Cardiac muscle cell (in vitro differentiated cells and primary cell): ENCODE measurements around the gene LAMB4. TPM values are rescaled to one million over a fixed set of nuclear protein-coding genes. Genes with fewer than 3 reads are reported as not detected.

Experiments
- DNase-seq, 2 donors: peaks; one replicate each; pipeline versions ENCODE4 v3.0.0 to v3.0.0-alpha.2; 2010 to 2017; ENCODE audit warnings: low read depth in 1 of 2, low spot score in 1 of 2
- H3K27ac ChIP-seq: fragments of 200-600 bp; sonication (generic); 2 replicates; pipeline ENCODE4 v1.5.1; 2016
- H3K27me3 ChIP-seq: fragments of 200-600 bp; sonication (generic); 2 replicates; pipeline ENCODE4 v1.6.0; 2016; ENCODE audit warnings: control low read depth
- H3K36me3 ChIP-seq: fragments of 200-600 bp; sonication (generic); 2 replicates; pipeline ENCODE4 v1.5.1; 2016; ENCODE audit warnings: control low read depth
- H3K4me1 ChIP-seq: fragments of 200-600 bp; sonication (generic); 2 replicates; pipeline ENCODE4 v1.8.1; 2017; ENCODE audit warnings: low read depth, mild to moderate bottlenecking, mixed run types
- H3K4me3 ChIP-seq: fragments of 200-600 bp; sonication (generic); 2 replicates; pipeline ENCODE4 v1.5.1; 2016; ENCODE audit warnings: mild to moderate bottlenecking
- H3K9me3 ChIP-seq: fragments of 200-600 bp; sonication (generic); 2 replicates; pipeline ENCODE4 v1.5.1; 2017; ENCODE audit warnings: low read depth, mild to moderate bottlenecking, control low read depth
- polyA plus RNA-seq: library from polyadenylated mRNA; unstranded; fragments of >200 nt; fragmentation: Nextera tagmentation; extraction: Ambion mirVana; gene quantifications from 2 replicates; pipeline ENCODE4 v1.2.1, GENCODE V29; 2016
- total RNA-seq: library from RNA; depleted of rRNA; stranded (reverse); fragments of >200 nt; gene quantifications from 2 replicates; pipeline ENCODE4 v1.2.3, GENCODE V29; 2016
- TF ChIP-seq, protein P1 (sequence below): IDR thresholded peaks from 2 replicates; pipeline ENCODE4 v1.5.1; 2012; ENCODE audit warnings: low read depth, mild to moderate bottlenecking, low read length

LAMB4 gene
- total and polyA plus RNA-seq, 2 experiments from 2014 or later: not detected

DNA sequence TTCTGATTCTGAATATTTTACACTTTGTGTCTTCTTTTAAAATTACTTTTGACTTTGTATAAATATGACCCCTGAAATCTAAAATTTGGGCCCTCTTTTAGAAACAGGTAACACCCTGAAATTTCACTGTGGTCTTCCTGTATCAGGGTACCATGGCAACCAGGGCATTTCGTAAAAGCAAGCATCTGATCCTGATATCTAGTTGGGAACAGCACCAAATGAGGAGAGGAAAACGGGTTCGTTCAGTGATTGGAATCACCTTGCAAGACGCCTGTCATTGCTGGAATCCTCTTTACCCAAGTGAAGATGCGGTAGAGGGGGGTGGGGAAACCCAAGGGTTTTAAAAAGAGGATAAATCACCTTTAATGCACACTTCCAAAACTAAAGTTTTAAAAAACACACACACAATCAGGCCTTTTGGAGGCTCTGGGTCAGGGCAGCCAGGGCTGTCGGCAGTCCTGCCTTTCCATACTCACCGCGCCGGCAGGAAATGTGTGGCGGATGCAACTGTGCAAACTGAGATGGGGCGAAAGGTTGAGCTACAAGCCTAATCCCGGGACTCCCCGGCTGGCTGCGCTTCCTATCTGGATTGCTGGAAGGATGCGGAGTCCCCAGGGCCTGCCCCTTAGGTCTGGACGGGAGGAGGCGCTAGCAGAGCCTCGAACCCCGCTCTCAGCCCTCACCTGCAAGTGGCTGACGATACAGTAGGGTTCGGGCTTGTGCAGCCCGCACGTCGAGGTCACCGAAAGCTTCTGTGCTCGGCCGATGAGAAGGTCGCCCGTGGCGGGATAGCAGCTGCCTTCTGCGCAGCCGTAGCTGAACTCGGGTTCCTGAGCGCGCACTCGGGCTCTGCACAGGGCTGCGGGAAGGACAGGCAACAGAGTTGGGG, 129.0 kb downstream of the LAMB4 start:
- H3K4me3 ChIP-seq: peak overlapping the region; percentile 56
- peaks cover 7% of the 10 kb centered on the region for H3K4me1 ChIP-seq
- no peaks in the 10 kb centered on the region for H3K36me3 ChIP-seq
- H3K27me3 ChIP-seq: peaks cover 56% of the 10 kb centered on the region
- TF ChIP-seq, protein P1, sequence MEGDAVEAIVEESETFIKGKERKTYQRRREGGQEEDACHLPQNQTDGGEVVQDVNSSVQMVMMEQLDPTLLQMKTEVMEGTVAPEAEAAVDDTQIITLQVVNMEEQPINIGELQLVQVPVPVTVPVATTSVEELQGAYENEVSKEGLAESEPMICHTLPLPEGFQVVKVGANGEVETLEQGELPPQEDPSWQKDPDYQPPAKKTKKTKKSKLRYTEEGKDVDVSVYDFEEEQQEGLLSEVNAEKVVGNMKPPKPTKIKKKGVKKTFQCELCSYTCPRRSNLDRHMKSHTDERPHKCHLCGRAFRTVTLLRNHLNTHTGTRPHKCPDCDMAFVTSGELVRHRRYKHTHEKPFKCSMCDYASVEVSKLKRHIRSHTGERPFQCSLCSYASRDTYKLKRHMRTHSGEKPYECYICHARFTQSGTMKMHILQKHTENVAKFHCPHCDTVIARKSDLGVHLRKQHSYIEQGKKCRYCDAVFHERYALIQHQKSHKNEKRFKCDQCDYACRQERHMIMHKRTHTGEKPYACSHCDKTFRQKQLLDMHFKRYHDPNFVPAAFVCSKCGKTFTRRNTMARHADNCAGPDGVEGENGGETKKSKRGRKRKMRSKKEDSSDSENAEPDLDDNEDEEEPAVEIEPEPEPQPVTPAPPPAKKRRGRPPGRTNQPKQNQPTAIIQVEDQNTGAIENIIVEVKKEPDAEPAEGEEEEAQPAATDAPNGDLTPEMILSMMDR: peak; percentile 30
- H3K27ac ChIP-seq: no peak overlapping the region
- DNase-seq: peak; percentile 30 to 77
- no peaks in the 10 kb centered on the region for H3K9me3 ChIP-seq

DNA sequence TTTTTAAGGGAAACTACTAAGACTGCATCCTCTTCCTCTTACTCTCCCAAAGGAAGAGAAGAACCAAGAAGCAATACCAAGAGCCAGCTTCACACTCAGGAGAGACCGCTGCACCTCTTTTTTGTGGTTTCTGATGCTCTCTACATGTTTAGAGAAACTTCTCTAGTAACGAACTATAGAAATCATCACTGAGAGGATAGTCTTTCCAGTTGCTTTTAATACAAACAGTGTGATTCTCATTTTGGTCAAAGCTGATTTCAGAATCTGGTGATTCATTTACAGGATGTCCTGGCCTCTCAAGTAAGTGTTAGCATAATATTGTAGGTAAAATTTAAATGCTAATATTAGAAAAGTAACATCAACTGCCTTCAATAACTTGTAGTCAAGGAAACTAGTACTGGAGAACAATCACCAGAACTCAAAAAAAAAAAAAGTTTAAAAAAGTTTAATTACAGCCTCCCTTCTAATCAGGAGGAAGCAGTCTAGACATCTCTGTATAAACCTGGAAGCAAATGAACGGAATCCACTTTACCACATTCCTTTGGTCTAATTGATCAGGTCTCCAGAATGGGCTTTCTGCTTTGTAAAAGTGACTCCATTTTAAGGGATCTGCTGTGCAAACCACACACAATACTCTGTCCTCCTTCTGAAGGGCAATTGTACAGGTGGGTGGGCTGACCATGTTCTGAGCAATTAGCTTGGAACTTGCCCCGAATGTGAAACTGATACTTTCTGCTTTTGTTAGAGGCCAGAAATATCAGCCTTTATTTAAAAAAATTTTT, 130.2 kb downstream of the LAMB4 start:
- DNase-seq: no peak
- TF ChIP-seq, protein P1: no peak
- Histone ChIP-seq H3K36me3 (no peaks in the 10 kb centered on the region), H3K9me3 (no peaks in the 10 kb centered on the region), H3K4me3 (no peak overlapping the region), H3K4me1 (peaks cover 17% of the 10 kb centered on the region), H3K27ac (no peak overlapping the region), H3K27me3 (peaks cover 45% of the 10 kb centered on the region)

DNA sequence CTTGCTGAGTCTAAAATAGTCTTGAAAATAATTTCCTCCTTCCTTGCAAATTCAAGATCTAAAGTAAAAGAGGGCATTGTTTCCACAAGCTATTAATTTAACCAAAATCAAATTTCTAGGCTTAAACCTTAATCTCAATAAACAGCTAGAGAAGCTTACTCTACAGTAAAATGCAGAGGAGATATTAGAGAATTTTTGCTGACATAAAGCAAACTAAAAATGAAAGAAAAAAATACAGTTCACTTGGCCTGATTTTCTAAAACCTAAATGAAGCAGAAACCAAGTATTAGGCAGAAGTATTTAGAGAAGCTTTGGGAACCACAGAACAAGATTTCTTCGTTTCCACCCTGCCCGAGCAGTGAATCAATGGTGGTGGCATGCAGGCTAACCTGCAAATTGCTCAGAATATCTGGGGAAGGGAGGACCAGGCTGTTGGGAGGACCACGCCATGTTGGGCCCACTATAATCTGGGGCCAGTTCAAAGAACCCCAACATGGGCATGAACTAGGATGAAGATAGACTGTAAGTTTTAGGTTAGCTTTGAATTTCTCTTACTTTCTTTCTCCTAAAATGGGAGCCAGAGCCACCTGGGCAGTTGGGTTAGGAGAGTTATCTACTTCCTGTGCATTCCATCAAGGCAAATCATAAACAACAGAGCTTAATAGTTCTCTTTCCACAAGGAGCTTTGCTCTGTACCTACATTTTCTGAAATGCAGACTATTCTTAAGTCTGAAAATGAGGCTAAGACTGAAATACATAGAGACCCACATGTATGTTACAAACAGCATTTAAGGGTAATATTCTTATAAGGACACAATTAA, 131.3 kb downstream of the LAMB4 start:
- H3K36me3 ChIP-seq: no peaks in the 10 kb centered on the region
- peaks cover 34% of the 10 kb centered on the region for H3K27me3 ChIP-seq

DNA sequence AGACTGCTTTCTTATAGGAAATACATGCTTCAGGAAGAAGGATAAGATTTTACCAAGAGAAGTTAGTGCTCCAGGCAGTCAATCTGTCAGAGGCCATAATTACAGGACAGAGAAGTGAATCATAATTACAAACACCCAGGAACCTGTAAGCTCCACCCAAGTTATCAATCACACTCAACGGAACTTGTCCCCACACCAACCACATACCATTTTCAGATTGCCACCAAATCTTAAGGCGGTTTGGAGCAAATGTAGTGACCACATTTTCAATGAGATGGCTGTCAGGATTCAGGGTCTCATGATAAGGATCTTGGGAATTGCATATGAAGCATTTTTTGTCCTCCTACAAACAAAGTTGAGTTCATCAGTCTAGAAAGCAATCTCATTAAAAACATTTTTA, 132.0 kb downstream of the LAMB4 start:
- no peaks in the 10 kb centered on the region for H3K9me3 ChIP-seq
- H3K4me1 ChIP-seq: peaks cover 17% of the 10 kb centered on the region
- no peak for DNase-seq
- H3K4me3 ChIP-seq: no peak overlapping the region
- TF ChIP-seq, protein P1: no peak
- H3K27ac ChIP-seq: no peak overlapping the region
- H3K27me3 ChIP-seq: peaks cover 27% of the 10 kb centered on the region
- H3K36me3 ChIP-seq: no peaks in the 10 kb centered on the region

More for the DNA sequence above, 131.3 kb downstream of the LAMB4 start:
- no peak overlapping the region for H3K27ac ChIP-seq
- TF ChIP-seq, protein P1: no peak
- no peak overlapping the region for H3K4me3 ChIP-seq
- peaks cover 17% of the 10 kb centered on the region for H3K4me1 ChIP-seq
- no peak for DNase-seq
- no peaks in the 10 kb centered on the region for H3K9me3 ChIP-seq

DNA sequence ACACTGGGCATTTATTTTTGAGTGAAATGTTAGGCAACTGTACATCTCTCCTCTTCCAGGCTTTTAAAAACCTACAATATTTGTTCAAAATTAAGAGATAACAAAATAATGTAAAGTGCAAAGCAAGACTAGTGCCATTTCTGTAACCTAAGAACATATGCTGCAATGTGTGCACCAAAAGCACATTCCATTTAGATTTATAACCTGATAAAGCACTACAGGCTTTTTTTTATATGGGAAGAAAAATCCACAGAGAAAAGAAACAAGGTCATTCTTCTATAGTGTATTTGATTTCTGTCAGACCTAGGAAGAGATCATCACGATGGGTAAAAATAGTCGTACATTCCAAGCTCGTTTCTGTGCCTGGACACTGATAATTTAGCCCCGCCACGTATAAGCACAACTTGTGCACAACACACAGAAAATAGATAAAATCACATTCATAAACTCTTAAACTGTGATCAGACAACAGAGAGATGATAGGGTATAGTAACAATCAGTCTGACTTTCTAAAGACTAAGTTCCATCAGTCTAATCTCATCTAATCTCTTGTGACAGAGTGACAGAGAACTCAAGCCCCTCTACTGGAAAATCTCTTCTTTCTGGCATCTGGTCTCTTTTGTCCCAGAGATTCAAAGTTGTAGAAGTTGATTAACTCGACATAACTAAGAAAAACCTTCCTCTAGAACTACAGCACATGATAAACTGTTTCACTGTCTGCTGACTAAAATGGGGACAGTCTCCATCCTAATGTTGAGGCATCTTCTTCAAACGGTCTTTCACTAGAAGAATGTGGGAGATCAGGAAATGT, 133.9 kb downstream of the LAMB4 start:
- no peaks in the 10 kb centered on the region for H3K36me3 ChIP-seq
- H3K9me3 ChIP-seq: no peaks in the 10 kb centered on the region
- peaks cover 17% of the 10 kb centered on the region for H3K4me1 ChIP-seq
- peaks cover 8% of the 10 kb centered on the region for H3K27me3 ChIP-seq
- no peak overlapping the region for H3K4me3 ChIP-seq
- no peak for DNase-seq
- peak overlapping the region; percentile 18 for H3K27ac ChIP-seq
- TF ChIP-seq, protein P1: no peak
